ENCODE data around the gene HELZ. TPM values are rescaled to one million over a fixed set of nuclear protein-coding genes. Genes with fewer than 3 reads are reported as not detected.

HELZ gene
- total RNA-seq, 1 donor: 89.8 TPM

DNA sequence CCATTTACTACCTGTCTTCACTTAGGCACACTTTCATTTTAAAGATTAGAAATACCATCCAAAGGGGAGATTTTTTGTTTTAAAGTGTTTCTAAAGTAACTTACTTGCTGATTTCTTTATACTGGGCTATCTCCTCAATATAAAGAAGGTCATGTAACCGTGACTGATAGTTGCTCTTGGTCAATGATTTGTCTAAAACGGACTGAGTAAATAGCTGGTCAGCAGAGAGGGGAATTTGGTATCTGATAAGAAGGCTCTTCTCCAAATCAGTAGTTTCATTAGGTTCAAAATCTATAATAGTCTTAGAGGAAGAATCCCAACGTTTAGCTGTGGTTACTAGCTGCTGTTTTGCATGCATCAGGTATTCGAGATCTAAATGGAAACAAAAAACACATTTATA, 66.4 kb downstream of the HELZ start:
- DNase-seq (ENCODE audit: low read depth): no peak
- TF ChIP-seq, protein P1, sequence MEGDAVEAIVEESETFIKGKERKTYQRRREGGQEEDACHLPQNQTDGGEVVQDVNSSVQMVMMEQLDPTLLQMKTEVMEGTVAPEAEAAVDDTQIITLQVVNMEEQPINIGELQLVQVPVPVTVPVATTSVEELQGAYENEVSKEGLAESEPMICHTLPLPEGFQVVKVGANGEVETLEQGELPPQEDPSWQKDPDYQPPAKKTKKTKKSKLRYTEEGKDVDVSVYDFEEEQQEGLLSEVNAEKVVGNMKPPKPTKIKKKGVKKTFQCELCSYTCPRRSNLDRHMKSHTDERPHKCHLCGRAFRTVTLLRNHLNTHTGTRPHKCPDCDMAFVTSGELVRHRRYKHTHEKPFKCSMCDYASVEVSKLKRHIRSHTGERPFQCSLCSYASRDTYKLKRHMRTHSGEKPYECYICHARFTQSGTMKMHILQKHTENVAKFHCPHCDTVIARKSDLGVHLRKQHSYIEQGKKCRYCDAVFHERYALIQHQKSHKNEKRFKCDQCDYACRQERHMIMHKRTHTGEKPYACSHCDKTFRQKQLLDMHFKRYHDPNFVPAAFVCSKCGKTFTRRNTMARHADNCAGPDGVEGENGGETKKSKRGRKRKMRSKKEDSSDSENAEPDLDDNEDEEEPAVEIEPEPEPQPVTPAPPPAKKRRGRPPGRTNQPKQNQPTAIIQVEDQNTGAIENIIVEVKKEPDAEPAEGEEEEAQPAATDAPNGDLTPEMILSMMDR (IDR thresholded peaks at IDR 0.05; ENCODE audit: insufficient read depth, low read depth, low read length): no peak
- H3K4me3 ChIP-seq (ENCODE audit: low read depth, low read length): no peak overlapping the region

DNA sequence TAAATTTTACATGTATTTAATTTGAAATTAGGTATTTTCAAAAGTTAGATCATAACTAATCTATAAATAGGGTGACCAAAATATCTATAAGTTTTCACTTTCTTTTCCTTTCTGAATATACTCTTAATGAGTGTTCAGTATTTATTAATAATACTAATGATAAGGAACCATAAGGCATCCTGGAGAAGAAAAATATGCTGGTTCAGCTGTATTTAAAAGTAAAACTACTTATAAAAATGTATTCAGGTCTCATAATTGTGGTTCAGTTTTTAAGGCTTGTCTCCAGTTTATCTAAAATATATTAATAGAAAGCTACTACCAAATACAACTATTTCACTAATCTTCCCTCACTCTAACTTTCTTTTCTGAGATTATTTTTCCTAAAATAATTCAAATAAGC, 67.3 kb downstream of the HELZ start:
- TF ChIP-seq, protein P1 (IDR thresholded peaks at IDR 0.05; ENCODE audit: insufficient read depth, low read depth, low read length): no peak
- no peak for DNase-seq (ENCODE audit: low read depth)
- H3K4me3 ChIP-seq (ENCODE audit: low read depth, low read length): no peak overlapping the region

DNA sequence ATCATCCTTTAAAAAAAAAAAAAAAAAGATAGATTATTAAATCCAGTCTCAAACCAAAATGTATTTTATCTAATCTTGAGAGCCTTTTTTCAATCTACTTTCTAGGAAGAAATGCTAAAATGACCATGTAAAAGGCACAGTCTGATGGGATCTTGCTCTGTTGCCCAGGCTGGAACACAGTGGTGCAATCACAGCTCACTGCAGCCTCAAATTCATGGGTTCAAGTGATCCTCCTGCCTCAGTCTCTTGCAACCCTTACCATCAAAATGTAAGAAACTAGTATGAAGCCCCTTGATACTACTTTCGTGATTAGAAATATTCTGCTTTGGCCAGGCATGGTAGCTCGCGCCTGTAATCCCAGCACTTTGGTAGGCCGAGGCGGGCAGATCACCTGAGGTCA, 70.8 kb downstream of the HELZ start:
- H3K4me3 ChIP-seq (ENCODE audit: low read depth, low read length): no peak overlapping the region
- TF ChIP-seq, protein P1 (IDR thresholded peaks at IDR 0.05; ENCODE audit: insufficient read depth, low read depth, low read length): no peak

DNA sequence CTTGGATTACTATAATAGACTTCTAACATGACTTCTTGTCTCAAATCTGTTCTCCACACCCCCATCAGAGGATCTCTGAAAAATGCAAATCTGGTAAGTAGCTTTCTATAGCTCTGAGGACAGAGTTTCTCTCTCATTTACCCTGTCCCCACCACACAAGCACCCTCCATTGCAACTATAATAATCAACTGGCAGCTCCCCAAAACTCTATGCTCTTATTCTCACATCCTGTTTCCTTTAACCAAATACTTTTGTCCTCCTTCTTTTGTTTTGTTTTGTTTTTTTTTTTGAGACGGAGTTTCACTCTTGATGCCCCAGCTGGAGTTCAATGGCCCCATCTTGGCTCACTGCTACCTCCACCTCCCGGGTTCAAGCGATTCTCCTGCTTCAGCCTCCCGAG, 73.4 kb downstream of the HELZ start:
- no peak overlapping the region for H3K4me3 ChIP-seq (ENCODE audit: low read depth, low read length)
- DNase-seq (ENCODE audit: low read depth): no peak
- TF ChIP-seq, protein P1 (IDR thresholded peaks at IDR 0.05; ENCODE audit: insufficient read depth, low read depth, low read length): no peak

More for the DNA sequence above, 70.8 kb downstream of the HELZ start:
- no peak for DNase-seq (ENCODE audit: low read depth)

DNA sequence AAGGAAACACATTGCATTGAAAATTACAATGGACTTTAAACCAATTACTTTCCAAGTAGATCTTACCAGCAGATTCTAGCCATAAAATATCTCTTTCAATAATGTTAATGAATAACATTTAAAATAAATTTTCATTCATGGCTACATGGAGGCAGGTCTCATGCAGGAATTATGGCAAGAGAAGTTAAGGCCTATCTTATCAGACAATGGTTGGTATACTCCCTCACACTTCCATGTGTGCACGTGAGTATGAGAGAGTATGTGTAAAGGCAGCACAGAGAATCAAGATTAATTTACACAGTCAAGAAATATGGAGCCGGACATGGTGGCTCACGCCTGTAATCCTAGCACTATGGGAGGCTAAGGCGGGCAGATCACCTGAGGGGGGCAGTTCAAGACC, 76.5 kb downstream of the HELZ start:
- TF ChIP-seq, protein P1 (IDR thresholded peaks at IDR 0.05; ENCODE audit: insufficient read depth, low read depth, low read length): no peak
- no peak overlapping the region for H3K4me3 ChIP-seq (ENCODE audit: low read depth, low read length)
- no peak for DNase-seq (ENCODE audit: low read depth)

DNA sequence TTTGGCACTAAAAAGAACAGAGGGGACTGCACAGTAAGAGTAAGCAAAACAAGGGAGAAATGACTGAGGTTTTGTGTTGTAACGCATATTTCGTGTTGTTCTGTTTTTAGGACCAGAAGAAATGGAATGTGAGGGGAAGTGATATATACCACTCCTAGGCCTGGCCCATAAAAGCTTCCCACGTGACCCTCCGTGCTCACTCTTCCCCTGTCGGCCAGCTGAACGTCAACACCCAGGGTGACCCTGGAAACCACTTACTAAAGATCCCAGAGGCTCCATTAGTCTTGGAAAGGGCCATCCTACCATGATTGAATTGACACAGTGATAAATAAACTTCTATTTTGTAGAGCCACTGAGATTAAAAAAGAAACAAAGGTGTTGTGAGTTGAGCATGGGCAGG, 79.8 kb downstream of the HELZ start:
- TF ChIP-seq, protein P1 (IDR thresholded peaks at IDR 0.05; ENCODE audit: insufficient read depth, low read depth, low read length): no peak
- DNase-seq (ENCODE audit: low read depth): peak; percentile 30

DNA sequence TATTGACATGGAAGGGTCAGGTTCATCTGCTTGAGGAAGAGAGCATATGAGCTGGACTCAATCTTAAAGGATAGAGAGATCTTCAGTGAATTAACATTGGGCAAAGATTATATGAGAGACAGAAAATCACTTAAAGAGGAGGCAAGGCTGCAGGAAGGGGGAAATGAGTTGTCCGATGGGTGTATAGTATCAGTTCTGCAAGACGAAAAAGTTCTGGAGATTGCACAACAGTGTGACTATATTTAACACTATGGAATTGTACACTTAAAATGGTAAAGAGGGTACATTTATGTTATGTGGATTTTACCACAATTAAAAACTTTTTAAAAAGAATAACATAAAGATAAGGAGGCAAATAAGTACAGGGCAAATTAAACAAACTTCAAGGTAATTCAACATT, 80.7 kb downstream of the HELZ start:
- no peak for DNase-seq (ENCODE audit: low read depth)
- TF ChIP-seq, protein P1 (IDR thresholded peaks at IDR 0.05; ENCODE audit: insufficient read depth, low read depth, low read length): no peak
- H3K4me3 ChIP-seq (ENCODE audit: low read depth, low read length): no peak overlapping the region

More for the DNA sequence above, 79.8 kb downstream of the HELZ start:
- H3K4me3 ChIP-seq (ENCODE audit: low read depth, low read length): no peak overlapping the region

Measured in fibroblast of villous mesenchyme (primary cell).